HG02970 (cell line): ENCODE measurements around the gene OR10J5.

Source experiments
- ATAC-seq: cut with Tn5 transposase; IDR thresholded peaks from one replicate; pipeline ENCODE4 v1.9.1; 2021; ENCODE audit warnings: mild to moderate bottlenecking, moderate library complexity, moderate number of reproducible peaks; ENCODE audit not compliant: unreplicated experiment, low FRiP score

OR10J5 gene

GRCh38 chr1:159492575-159493323, 43.1 kb downstream of the OR10J5 start:
- no peak for ATAC-seq
